ENCODE measurements around the gene IGDCC3.

- no peak for TF ChIP-seq REST (IDR thresholded peaks at IDR 0.05; ENCODE audit: borderline replicate concordance)
- no peak for TF ChIP-seq CTCF (IDR thresholded peaks at IDR 0.05; ENCODE audit: poor library complexity, severe bottlenecking)
- TF ChIP-seq POLR2AphosphoS5 (IDR thresholded peaks at IDR 0.05), result no peak
- TF ChIP-seq MXI1 (conservative IDR thresholded peaks at IDR 0.05; ENCODE audit: poor library complexity, severe bottlenecking), result no peak
- TF ChIP-seq EZH2 (IDR thresholded peaks at IDR 0.05; ENCODE audit: borderline replicate concordance, insufficient read depth, low read length, poor library complexity, severe bottlenecking), result no peak
- no peak for TF ChIP-seq RAD21 (conservative IDR thresholded peaks at IDR 0.05)
These were observed 9.1 kb upstream of the IGDCC3 start for GRCh38 chr15:65386886-65387285.
